ENCODE data around the gene HOXB7. TPM values are rescaled to one million over a fixed set of nuclear protein-coding genes. Genes with fewer than 3 reads are reported as not detected.

The HOXB7 gene
- total and polyA plus RNA-seq, 2 of the 13 experiments (the other 11 are each of a cell fraction or from before 2014, with no cell fraction given) = 0.04 TPM; not detected in 1

GRCh38 chr17:48618256-48618896 is 7.6 kb upstream of the HOXB7 start (continued):
- no peak for TF ChIP-seq TCF7L2 (IDR thresholded peaks at IDR 0.05; ENCODE audit: low read depth, low read length)
- TF ChIP-seq KAT7 (CRISPR knock-in tag; IDR thresholded peaks at IDR 0.05; ENCODE audit: borderline replicate concordance) = no peak
- no peak for TF ChIP-seq ZNF572 (CRISPR knock-in tag; IDR thresholded peaks at IDR 0.05)
- TF ChIP-seq GABPB1 (CRISPR knock-in tag; IDR thresholded peaks at IDR 0.05) = 0 out of 2 replicates have a peak, but pooled peaks have one; percentile 28
- no peak for TF ChIP-seq HNRNPK (IDR thresholded peaks at IDR 0.05; ENCODE audit: low read depth, low read length, poor library complexity, severe bottlenecking)
- no peak for TF ChIP-seq U2AF1 (optimal IDR thresholded peaks at IDR 0.05; ENCODE audit: low read depth, low read length)
- no peak for TF ChIP-seq ZHX2 (IDR thresholded peaks at IDR 0.05; ENCODE audit: low read depth)
- TF ChIP-seq ZHX2 (CRISPR knock-in tag; IDR thresholded peaks at IDR 0.05; ENCODE audit: borderline replicate concordance) = no peak
- TF ChIP-seq ZMYM2 (CRISPR knock-in tag; IDR thresholded peaks at IDR 0.05) = no peak
- 0 out of 2 replicates have a peak, but pooled peaks have one; percentile 26 for TF ChIP-seq ZBTB26 (CRISPR knock-in tag; IDR thresholded peaks at IDR 0.05; ENCODE audit: borderline replicate concordance)
- TF ChIP-seq ZBTB33 (CRISPR knock-in tag; IDR thresholded peaks at IDR 0.05) = 0 out of 2 replicates have a peak, but pooled peaks have one; percentile 37
- TF ChIP-seq SMAD3 (CRISPR knock-in tag; IDR thresholded peaks at IDR 0.05) = 0 out of 2 replicates have a peak, but pooled peaks have one; percentile 59
- no peak for TF ChIP-seq ZNF234 (CRISPR knock-in tag; conservative IDR thresholded peaks at IDR 0.05)
- TF ChIP-seq ZBTB38 (CRISPR knock-in tag; IDR thresholded peaks at IDR 0.05) = no peak
- TF ChIP-seq GRHL1 (CRISPR knock-in tag; conservative IDR thresholded peaks at IDR 0.05) = no peak
- no peak for TF ChIP-seq GMEB2 (CRISPR knock-in tag; IDR thresholded peaks at IDR 0.05; ENCODE audit: low read depth)
- no peak for TF ChIP-seq SATB2 (CRISPR knock-in tag; IDR thresholded peaks at IDR 0.05)

Data from HepG2 (cell line).